Superior temporal gyrus (tissue), 1 donor: ENCODE measurements around the gene NACA2.
"Not testable (repeated sequence)": the region's sequence is repeated elsewhere in the genome, so short reads cannot be mapped to it uniquely, and the experiment has no call there.

ENCODE experiments used
- DNase-seq: peaks from one replicate; pipeline ENCODE4 v3.0.0-alpha.2; 2016; ENCODE audit errors: extremely low spot score

NACA2 gene

DNA sequence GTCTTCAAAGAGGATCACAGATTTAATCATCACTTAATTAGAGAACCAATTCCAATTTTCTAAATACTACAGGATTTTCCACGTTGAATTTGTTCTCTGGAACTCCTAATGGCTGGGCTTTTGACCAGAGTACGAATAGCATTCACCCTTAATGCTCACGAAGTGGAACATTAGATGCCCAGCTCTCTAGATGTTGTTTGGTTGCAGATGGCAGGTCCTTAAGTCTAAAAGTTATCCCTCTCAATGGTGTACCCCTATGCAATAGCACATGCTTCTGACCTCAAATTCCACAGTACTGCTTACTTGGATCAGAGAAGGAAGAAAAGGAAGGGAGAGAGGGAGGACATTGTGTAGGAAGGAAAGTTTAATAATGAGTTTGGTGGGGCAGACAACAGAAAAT, 8.6 kb upstream of the NACA2 start:
- no peak for DNase-seq

DNA sequence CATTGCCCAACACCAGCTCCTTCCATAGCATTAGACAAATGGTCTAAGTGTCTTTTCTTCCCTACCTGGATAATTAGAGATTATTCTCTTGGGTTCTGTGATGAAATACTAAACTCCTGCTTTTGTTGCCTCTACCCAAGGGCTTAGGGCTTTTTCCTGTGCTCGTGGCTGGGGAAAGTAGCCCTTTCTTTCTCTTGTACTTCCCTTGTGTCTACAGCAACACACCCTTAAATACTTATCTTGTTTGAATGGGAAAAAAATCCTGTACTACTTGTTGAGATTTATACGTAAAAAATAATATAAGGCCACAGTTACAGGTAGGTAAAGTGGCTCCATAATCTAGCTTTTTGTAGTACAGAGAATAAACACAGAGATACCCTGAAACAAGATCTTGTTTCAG, 7.0 kb upstream of the NACA2 start:
- no peak for DNase-seq

DNA sequence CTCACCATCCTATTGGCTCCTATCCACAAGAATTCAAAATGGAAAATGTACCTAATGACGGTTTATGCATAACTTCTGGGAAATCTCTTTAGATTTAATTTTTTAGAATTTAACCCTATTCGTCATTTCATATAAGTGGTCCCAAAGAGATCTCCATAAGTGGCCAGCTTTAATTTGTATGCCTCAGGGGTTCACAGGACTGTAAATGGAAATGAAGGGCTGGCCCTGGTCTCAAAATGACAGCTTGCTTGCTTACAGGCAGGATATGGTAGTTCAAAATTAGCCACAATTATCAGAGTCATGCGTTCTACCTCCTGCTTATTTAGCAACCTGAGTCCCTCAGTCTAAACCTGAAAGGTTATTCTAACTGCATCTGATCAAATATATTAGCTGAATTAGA, 6.6 kb upstream of the NACA2 start:
- DNase-seq: no peak

DNA sequence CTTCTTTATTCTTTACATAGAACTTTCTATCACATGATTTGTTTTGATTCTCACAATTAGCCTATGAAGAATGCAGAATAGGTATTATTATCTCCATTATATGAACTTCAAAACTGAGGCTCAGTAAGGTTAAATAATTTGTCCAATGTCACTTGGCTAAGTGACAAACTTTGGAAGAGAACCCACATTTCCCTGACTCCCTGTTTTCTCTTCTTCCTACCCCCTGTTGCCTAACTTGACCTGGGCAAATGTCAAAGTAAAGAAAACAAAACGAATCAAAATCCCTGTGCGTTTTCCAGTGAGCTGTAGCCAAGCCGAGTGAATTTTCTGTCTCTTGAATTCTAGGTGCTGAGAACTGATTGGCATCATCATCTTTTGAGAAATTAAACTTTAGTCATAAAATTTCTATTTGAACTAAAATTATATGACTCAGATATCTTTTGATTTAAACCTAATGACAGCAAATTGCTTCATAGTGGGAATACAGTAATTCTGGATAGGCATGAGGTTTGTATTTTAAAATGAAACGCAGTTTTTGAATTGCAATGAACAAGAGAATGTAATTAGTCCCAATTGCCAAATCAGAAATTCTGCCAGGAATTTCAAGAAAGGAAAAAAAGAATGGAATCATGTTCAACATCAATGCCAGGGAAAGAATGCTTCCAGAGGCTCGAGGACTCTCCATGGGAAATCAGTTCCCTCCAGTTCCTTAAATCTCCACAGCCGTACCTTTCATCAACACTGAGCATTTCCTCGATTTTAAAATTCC, 4.6 kb upstream of the NACA2 start:
- DNase-seq: no peak

DNA sequence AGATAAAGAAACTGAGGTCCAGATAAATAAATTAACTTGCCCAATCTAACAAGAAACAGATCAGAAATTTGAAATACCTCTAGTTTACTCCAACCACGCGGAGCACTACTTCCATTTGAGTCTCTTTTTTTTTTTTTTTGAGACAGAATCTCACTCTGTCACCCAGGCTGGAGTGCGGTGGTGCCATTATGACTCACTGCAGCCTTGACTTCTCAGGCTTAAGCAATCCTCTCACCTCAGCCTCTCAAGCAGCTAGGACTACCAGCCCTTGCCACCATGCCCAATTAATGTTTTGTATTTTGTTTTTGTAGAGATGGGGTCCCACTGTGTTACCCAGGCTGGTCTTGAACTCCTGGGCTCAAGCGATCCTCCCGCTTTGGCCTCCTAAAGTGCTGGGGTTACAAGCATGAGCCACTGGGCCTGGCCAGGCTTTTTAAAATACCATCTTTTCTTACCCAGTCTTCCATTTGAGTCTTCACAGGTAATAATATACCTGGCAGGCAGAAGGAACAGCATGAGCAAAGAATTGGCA, 3.3 kb upstream of the NACA2 start:
- DNase-seq: no peak

DNA sequence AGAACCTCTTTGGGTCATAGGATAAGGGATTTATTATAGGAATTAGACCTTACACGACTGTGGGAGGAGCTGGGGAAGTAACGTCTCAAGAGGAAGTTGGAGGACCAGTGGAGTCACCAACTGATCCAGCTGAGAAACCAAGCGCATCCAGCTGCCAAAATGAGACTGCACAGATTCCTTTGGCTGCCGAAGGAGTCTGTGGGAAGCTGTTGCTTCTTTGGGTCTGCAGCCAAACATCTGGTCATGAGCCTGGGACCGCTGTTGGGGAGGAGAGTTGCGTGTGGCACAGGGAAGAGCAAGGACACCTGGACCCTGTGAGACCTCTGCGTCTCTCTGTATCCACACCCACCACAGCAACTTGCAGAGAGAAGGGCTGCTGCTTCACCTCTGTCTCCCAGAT, 2.4 kb upstream of the NACA2 start:
- DNase-seq: no peak

DNA sequence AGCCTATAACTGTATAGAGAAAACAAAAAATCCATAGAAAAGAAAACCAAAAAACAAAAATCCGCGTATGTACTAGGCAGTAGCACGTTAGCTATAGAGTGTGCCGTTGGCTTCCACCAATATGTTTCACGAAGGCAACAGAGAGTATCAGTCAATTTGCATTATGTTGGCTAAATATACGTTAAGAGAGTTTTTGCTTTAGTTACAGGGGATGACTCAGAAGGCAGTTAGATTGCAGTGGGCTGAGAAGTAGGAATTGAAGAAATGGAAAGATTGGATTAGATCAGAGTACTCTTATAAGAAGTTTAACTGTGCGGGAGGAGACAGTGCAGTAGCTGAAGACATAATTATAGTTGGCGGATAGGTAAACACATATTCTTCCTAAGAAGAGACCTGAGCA, 911 bp upstream of the NACA2 start:
- no peak for DNase-seq

DNA sequence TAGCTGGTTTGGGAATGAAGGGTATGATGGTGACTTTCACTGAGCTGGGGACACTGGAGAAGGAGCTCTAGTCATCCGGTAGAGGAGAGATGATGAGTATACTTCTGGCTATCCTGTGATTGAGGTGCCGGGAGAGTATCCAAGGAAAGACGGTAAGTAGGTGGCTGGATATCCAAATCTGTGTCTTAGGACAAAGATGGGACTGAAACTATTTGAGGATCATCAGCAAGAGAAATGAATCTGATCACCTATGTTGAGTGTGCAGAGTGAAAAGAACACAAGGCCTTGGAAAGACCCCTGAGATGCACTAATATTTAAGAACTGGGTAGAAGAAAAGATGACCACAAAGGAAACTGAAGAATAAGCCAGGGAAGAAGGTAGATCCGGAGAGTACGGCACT, 1.0 kb downstream of the NACA2 start:
- DNase-seq: no peak

DNA sequence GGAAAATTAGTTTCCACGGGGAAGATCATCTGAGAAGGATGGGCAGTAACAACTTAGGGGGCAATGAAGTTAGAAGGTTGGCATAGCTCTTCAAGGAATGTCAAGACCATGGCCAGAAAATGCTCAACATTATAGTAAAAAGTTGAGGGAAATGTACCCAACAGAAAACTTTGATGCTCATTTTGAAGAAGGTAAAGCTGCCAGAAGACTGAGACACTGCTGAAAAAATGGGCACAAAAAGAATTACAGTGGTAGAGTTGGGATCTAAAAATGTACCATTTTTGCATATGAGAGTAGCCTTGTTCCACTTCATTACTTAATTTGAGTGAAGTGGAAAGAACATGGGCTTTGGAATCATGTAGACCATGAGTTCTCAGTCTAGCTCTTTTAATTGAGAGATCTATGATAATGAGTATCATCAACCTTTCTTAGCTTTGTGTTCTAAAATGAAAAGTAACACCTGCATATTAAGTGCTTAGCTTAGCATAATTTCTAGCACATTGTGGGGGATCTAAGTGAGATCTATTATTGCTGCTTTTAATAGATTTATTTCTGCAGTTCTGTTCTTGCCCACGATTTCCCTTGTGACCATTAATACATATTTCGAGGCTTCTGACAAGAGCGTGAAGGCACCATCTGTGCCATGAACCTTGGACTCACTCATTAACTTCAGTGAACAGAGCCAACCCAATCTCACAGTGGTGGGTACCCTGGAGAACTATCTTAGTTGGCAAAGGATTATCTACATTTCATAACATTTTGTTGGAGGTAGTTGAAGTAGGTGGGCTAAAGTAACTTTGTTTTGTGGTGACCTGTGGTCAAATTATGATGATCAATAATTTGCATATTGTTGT, 3.0 kb downstream of the NACA2 start:
- DNase-seq: no peak

DNA sequence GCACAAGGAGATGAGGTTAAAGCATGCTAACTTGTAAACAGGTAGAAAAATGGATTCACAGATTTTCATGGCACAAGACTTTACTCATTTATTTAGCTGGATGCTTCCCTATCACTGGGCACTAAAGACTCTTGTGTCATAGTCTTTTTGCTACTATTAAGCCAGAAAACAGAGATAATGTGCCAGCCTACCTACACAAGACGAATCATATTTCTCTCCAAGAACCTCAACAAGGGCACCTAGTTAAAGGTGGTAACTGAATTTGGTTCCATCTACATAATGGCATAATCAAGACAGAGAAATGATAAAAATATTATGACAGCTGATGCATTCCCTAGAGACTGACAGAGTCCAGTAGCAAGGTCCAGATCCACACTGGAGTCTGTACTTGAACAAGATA, 3.8 kb downstream of the NACA2 start:
- no peak for DNase-seq

DNA sequence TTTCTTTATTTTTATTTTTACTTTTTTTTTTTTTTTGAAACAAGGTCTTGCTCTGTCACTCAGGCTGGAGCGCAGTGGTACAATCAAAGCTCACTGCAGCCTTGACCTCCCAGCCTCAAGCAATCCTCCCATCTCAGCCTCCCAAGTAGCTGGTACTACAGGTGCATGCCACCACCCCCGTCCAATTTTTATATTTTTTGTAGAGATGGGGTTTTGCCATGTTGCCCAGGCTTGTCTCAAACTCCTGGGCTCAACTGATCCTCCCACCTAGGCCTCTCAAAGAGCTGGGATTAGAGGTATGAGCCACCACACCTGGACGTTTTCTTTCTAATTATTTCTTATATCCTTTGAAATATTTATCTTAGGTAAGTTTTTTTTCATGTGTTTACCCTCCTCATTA, 4.4 kb downstream of the NACA2 start:
- DNase-seq: not testable (repeated sequence)

DNA sequence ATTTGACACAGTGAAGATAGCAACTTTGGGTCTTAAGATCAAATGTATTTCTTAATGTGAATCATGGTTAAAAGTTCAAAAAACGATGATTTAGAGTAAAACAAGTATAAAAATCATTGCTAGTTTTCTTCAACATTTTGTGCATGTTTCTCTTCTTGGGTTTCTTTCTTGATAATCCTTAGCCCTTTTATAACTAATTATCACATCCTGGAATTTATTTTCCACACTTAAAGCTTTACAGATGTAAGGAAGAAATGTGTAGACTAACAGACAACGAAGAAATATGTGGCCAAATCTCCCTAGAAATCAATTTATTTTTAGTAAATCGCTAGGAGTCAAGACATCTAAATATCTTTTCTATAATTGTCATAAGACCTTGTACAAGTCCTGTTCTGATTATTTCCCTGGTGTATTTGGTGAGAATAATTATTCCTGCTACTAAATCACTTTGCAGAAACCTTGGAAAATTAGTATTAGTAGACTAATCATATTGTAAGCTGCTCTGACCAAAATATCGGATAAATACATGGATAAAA, 4.9 kb downstream of the NACA2 start:
- DNase-seq: no peak

DNA sequence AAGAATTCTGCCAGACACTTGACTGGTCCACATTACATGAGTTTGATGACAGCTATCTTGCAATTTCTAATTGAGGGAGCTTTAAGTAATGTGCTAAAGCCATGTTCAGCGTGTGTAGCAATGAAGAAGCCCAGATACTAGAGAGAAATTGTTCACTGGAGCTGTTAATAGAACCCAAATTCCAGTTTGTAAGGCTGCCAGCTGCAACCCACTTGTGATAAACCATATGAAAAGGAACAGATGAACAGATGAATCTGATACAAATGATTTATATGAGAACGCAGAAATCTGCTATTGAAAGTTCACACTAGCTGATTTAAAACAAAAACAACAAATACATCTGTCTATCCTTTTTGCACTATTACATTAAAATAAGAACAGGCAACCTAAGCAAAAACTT, 6.2 kb downstream of the NACA2 start:
- DNase-seq: no peak

DNA sequence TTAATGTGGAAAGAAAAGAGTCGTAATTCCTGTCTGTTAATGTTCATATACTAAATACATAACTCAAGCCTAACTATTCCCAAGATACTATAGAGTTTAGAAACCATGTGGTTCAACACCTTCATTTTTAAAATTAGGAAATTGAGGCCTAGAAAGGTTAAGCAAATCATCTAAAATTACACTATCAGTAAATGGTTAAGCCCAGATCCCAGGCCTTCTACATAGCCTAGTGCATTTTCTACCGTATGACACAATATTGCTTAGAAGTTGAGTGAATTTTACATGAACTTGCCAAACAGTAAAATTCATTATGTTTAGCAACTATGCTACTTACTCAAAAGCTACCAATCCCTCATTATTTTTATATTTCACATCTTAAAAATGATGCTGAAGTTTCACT, 6.8 kb downstream of the NACA2 start:
- no peak for DNase-seq

DNA sequence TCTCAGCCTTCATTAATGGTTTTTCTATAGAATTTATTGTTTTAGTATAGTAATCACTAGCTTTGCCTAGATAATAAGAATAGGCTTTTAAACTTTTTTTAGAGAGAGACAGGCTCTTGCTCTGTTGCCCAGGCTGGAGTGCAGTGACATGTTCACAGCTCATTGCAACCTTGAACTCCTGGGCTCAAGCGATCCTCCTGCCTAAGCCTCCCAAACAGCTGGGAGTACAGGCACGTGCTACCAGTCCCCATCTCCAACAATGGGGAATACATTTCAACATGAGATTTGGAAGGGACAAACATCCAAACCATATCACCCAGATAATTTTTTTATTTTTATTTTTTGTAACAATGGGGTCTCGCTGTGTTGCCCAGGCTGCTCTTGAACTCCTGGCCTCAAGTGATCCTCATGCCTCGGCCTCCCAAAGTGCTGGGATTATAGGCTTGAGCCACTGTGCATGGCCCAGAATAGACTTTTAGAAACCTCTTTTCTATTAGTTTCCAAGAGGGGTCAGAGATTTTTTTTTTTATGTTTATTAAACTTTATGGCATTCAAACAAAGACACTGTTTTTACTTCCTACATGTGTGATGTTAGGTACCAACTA, 7.3 kb downstream of the NACA2 start:
- DNase-seq: no peak

DNA sequence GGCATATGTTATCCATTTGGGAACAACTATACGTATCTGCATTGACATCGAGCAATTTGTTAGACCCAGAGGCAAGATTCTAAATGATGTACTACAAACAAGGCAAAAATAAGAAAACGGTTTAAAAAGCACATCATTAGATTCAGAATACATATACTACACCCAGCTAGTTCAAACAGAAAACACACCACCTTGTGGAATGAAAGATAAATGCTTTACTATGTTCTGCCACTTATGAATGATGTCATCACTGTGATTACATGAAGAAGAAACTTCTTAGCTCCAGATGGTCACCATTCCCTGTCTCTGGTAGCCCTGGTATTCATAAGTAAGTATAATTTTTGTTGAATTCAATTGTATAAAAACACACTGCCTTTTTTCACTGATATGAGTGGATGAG, 7.8 kb downstream of the NACA2 start:
- no peak for DNase-seq

DNA sequence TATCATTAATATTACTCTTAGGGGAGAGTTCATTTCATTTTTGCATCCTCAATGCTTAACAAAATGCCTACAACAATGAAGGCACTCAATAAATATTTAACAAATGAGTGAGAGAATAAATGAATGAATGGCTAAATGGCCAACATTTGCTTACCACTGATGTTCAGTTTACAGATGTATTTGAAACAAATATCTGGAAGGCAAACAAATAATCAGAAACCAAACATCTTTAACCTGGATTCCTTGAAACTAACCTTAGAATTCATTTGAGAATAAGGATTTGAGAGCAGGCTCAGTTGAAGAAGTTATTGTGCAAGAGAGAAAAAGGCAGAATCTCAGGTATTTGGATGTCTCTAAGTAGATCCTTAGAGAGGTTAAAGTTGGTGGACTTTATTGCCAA, 8.4 kb downstream of the NACA2 start:
- DNase-seq: no peak

DNA sequence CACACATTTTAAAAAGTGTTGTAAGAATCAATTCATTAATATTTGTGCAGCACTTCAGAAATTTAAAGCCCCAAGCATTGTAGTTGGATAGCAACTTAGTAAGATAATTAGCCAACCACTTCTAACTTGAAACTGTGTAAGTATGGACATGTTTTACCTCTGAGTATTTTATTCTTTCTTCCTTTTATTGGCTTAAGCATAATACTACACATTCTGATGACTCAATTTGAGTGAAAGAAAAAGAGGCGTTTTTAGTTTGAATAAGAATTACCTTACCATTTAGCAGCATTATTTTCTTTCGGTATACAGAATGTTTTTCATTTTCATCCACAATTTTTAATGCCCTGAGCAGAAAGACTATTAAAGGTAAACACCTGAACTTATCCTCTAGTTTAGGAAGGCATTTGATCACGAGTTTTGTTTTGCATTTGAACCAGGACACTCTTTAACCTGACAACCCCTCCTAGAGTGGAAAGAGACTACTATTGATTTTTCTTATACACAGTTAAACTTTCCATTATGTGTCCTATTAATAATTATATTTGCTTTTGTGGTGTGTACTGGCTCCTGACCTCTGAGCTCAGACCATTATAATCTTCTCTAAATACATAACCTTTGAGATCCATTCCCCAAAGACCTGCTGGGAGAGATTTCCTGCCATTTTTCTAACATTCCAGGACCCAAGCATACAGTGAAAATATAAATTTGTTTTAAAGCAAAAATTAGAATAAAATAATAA, 9.2 kb downstream of the NACA2 start:
- DNase-seq: no peak

DNA sequence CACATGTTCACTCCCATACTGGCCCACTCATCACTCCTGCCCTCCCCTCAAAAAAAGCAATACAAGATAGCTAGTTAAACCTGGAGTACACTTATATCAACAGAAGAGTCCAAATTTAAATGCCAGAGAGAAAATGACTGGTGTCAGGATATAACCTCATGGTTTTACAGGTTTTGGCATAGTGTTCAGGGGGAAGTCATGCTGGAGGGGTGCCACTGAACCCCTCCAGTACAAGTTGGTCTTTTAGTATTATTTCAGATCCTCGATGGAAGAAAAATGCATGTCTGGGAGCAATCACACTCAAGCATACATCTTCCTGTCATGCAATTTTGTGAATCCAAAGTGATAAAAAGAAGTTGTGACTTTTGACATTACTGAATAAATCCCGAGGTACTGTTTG, 10.5 kb downstream of the NACA2 start:
- DNase-seq: no peak

DNA sequence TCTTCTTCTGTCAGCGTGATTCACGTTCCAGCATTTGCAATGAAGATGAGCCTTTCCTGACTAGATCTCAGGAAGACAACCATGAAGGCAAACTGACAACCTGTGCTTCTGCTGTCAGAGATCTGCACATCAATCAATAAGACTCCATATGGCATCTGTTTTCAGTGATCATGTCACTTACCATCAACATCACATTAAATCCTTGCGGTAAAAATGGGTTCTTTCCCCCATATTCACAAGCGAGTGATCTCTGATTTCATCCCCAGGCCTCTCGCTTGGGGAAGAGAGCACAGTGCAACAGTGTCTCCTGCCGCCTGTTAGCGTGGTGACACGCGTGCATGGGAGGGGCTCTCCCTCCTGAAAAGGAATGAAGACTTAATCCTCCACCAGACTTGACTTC, 11.1 kb downstream of the NACA2 start:
- DNase-seq: no peak

DNA sequence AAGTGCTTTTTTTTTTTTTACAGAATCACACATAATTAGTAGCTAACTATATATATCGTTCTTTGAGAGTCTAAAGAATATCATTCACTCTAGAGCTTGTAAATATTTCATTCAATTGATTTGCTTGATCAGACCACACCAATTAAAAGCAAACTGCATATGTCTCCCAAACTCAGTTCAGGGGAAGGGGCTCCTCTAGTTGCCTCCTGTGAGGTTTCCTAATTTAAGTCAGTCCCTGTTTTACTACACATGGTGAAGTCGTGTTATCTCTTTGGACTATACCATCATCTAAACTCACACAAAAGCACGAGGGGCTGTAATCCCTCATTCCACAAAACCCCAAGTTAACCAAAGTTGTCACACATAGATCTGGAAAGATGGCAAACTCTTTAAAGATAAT, 11.7 kb downstream of the NACA2 start:
- DNase-seq: no peak

DNA sequence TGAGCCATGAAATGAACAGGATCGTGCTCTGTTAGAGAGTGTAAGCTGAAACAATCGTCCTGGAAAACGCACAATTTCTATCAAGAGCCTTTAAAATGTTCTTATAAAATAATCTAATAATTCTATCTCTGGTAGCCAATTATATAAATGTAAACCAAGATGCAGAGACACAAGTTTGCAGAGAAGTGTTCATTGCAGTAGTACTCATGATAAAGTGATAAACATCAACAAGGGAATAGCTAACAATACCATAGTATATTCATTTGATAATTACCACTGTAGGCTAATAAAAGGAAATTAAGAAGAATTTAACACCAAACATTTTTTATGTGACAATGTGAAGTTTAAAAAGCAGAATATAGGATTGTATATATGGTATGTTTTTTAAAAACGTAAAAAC, 12.4 kb downstream of the NACA2 start:
- no peak for DNase-seq
